OCI-LY7 (cell line): ENCODE measurements around the gene S100A3. TPM values are rescaled to one million over a fixed set of nuclear protein-coding genes. Genes with fewer than 3 reads are reported as not detected.
"Not testable (repeated sequence)": the region's sequence is repeated elsewhere in the genome, so short reads cannot be mapped to it uniquely, and the experiment has no call there.

Experiments
- BruUV-seq: library from RNA; stranded (reverse); fragments of 400-500 nt; replicated peaks from 2 replicates; lab custom pipeline; 2021; lab: Mats Ljungman, UMichigan
- CTCF ChIA-PET: fragments of 300-600 bp; sonication (Branson Sonifier 250); formaldehyde crosslinking; loops from one replicate; lab custom pipeline; 2022; ENCODE audit warnings: antibody characterized with exemption; ENCODE audit not compliant: unreplicated experiment; lab: Charles Lee
- POLR2A ChIA-PET: fragments of 300-600 bp; sonication (Branson Sonifier 250); formaldehyde crosslinking; loops from one replicate; lab custom pipeline; 2022; ENCODE audit warnings: antibody characterized with exemption; lab: Charles Lee
- DNase-seq: peaks from one replicate; pipeline ENCODE4 v3.0.0-alpha.2; 2015; ENCODE audit warnings: low spot score
- H2AFZ ChIP-seq: fragments of 200-600 bp; sonication (generic), shearing (Covaris generic); 2 replicates; pipeline ENCODE4 v1.6.1; 2014; ENCODE audit warnings: mild to moderate bottlenecking, antibody characterized with exemption, low read length, moderate library complexity
- H3K27ac ChIP-seq: fragments of 200-600 bp; sonication (generic); 2 replicates; pipeline ENCODE4 v1.5.1; 2014; ENCODE audit warnings: mixed run types, low read depth, mild to moderate bottlenecking, moderate library complexity, low read length, inconsistent platforms; ENCODE audit not compliant: poor library complexity, severe bottlenecking
- H3K36me3 ChIP-seq: fragments of 200-600 bp; sonication (generic); 2 replicates; pipeline ENCODE4 v1.6.1; 2014; ENCODE audit warnings: mild to moderate bottlenecking, antibody characterized with exemption, low read length, moderate library complexity, mixed read lengths; ENCODE audit not compliant: insufficient read depth
- H3K4me1 ChIP-seq: fragments of 200-600 bp; sonication (generic); 2 replicates; pipeline ENCODE4 v1.5.1; 2014; ENCODE audit warnings: mild to moderate bottlenecking, low read length; ENCODE audit not compliant: insufficient read depth, poor library complexity, severe bottlenecking
- H3K4me2 ChIP-seq: fragments of 200-600 bp; sonication (generic); 2 replicates; pipeline ENCODE4 v1.6.1; 2014; ENCODE audit warnings: mild to moderate bottlenecking, low read length
- H3K4me3 ChIP-seq: fragments of 200-600 bp; sonication (generic); 2 replicates; pipeline ENCODE4 v1.5.1; 2014; ENCODE audit warnings: mild to moderate bottlenecking, low read depth, low read length; ENCODE audit not compliant: poor library complexity, severe bottlenecking
- H3K79me2 ChIP-seq: fragments of 200-600 bp; sonication (generic); 2 replicates; pipeline ENCODE4 v1.6.1; 2016; ENCODE audit warnings: low read depth, mild to moderate bottlenecking, low read length, moderate library complexity, mixed read lengths; ENCODE audit not compliant: insufficient read depth
- H3K9me2 ChIP-seq: fragments of 200-600 bp; sonication (generic); 2 replicates; pipeline ENCODE4 v1.6.1; 2016; ENCODE audit warnings: mild to moderate bottlenecking, low read length, mixed read lengths; ENCODE audit not compliant: insufficient read depth
- H3K9me3 ChIP-seq: fragments of 200-600 bp; sonication (generic); 2 replicates; pipeline ENCODE4 v1.6.1; 2014; ENCODE audit warnings: mild to moderate bottlenecking, mixed run types, low read length, mixed read lengths
- H4K20me1 ChIP-seq: fragments of 200-600 bp; sonication (generic); 2 replicates; pipeline ENCODE4 v1.6.1; 2014; ENCODE audit warnings: mild to moderate bottlenecking, antibody characterized with exemption, low read length, moderate library complexity, mixed read lengths; ENCODE audit not compliant: insufficient read depth
- CTCF ChIP-seq: fragments of 200-600 bp; sonication (generic); conservative IDR thresholded peaks from 2 replicates; pipeline ENCODE4 v1.5.1; 2014; ENCODE audit warnings: mild to moderate bottlenecking, antibody characterized with exemption, low read length, moderate library complexity, mixed read lengths
- EZH2phosphoT487 ChIP-seq: fragments of 200-600 bp; sonication (generic); IDR thresholded peaks from 2 replicates; pipeline ENCODE4 v1.6.1; 2018; ENCODE audit warnings: low read depth, borderline replicate concordance, mild to moderate bottlenecking, mixed run types, antibody characterized with exemption, low read length, moderate library complexity, mixed read lengths
- intact Hi-C: fragments of 100-400 bp; cut with micrococcal nuclease; formaldehyde crosslinking; loops from one replicate; pipeline ENCODE4 v1.10.0; 2022; ENCODE audit not compliant: unreplicated experiment
- total RNA-seq, 2 experiments: library from RNA; depleted of rRNA in 1 of 2; stranded (reverse); fragments of >200 nt in 1 of 2; shearing (Covaris generic) in 1 of 2; gene quantifications; 2 replicates each; pipeline ENCODE4 v1.2.3, GENCODE V29; 2014 to 2022

The S100A3 gene
- total RNA-seq, 2 experiments from 2014 or later, result not detected

DNA sequence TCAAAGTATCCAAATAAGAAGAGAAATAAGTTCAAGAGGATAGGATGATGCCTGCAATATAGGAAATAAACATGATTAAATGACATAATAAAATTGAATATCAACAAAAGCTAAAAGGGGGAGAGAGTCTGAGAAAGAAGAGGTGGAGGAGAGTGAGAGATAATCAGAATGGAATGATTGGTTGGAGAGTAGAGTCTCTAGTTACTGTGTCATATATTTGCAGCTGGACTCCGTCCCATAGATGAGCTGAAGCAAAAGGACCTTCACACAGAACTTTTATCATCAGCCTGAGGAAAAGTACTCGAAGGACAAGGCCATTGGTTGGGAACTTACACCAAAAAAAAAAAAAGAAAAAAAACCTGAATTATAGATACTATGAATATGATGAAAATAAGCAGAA is 39.4 kb upstream of the S100A3 start:
- H3K79me2 ChIP-seq, result no peaks in the 10 kb centered on the region
- no peak overlapping the region for H3K4me3 ChIP-seq
- H3K4me2 ChIP-seq, result no peak overlapping the region
- no peaks in the 10 kb centered on the region for H3K36me3 ChIP-seq
- no peaks in the 10 kb centered on the region for H3K4me1 ChIP-seq
- ChIA-PET CTCF (no interaction called here), POLR2A (interaction anchor here (0.7 kb wide), 1 partner anchor 1318 kb away, joined by 4 read pairs; no protein-coding TSS in a partner anchor)
- H3K27ac ChIP-seq, result no peak overlapping the region
- no peaks in the 10 kb centered on the region for H4K20me1 ChIP-seq
- H3K9me2 ChIP-seq, result no peaks in the 10 kb centered on the region
- intact Hi-C loops, result no loop called here
- BruUV-seq, result no TSS peak
- no peaks in the 10 kb centered on the region for H3K9me3 ChIP-seq
- no peak for DNase-seq
- H2AFZ ChIP-seq, result no peak overlapping the region
- TF ChIP-seq EZH2phosphoT487, result no peak
- TF ChIP-seq CTCF, result no peak

DNA sequence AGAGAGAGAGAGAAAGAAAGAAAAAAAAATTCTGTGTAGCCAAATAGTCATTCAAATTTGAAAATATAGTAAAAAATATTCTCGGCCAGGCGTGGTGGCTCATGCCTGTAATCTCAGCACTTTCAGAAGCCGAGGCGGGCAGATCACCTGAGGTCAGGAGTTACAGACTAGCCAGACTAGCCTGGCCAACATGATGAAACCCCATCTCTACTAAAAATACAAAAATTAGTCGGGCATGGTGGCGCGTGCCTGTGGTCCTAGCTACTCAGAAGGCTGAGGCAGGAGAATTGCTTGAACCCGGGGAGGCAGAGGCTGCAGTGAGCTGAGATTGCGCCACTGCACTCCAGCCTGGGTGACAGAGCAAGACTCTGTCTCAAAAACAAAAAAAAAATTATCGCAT is 39.0 kb upstream of the S100A3 start:
- H3K9me3 ChIP-seq, H3K4me1 ChIP-seq, H3K27ac ChIP-seq, DNase-seq, H3K79me2 ChIP-seq, CTCF ChIA-PET, intact Hi-C loops, H4K20me1 ChIP-seq, H3K4me3 ChIP-seq, BruUV-seq, H3K4me2 ChIP-seq, H2AFZ ChIP-seq, H3K36me3 ChIP-seq, H3K9me2 ChIP-seq: not testable (repeated sequence)
- POLR2A ChIA-PET, result interaction anchor here (0.7 kb wide), 1 partner anchor 1319 kb away, joined by 4 read pairs; no protein-coding TSS in a partner anchor

DNA sequence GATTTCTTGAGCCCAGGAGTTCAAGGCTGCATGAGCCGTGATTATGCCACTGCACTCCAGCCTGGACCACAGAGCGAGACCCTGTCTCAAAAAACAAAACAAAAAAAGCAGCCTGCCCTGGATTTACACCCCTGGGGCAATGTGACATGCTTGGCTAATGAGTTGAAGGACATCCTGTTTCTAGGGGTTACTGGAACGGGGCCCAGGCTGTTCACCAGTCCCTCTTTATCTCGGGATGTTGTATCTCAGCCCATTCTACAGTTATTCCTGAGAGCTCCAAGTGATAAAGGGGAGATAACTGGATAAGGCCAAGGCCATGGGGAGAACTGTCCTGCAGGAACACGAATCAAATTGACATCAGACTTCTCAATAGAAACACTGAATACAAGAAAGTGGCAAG is 38.3 kb upstream of the S100A3 start:
- no peaks in the 10 kb centered on the region for H3K36me3 ChIP-seq
- no peaks in the 10 kb centered on the region for H3K4me1 ChIP-seq
- H4K20me1 ChIP-seq, result no peaks in the 10 kb centered on the region
- no peak for DNase-seq
- H3K9me2 ChIP-seq, result no peaks in the 10 kb centered on the region
- no TSS peak for BruUV-seq
- no peaks in the 10 kb centered on the region for H3K79me2 ChIP-seq
- H3K9me3 ChIP-seq, result no peaks in the 10 kb centered on the region
- no peak overlapping the region for H3K27ac ChIP-seq
- ChIA-PET CTCF (no interaction called here), POLR2A (interaction anchor here (1.3 kb wide), 1 partner anchor 19 kb away, joined by 5 read pairs; no protein-coding TSS in a partner anchor)
- H2AFZ ChIP-seq, result no peak overlapping the region
- TF ChIP-seq CTCF (no peak), EZH2phosphoT487 (no peak)
- no peak overlapping the region for H3K4me3 ChIP-seq
- H3K4me2 ChIP-seq, result no peak overlapping the region
- intact Hi-C loops, result no loop called here
